H1 (cell line): ENCODE data around the gene ZW10. TPM values are rescaled to one million over a fixed set of nuclear protein-coding genes. Genes with fewer than 3 reads are reported as not detected.

Source experiments
- CTCF ChIA-PET: fragments of 300-600 bp; sonication (Branson Sonifier 250); formaldehyde crosslinking; loops from one replicate; lab custom pipeline; 2021; ENCODE audit not compliant: partially characterized antibody; lab: Charles Lee
- POLR2A ChIA-PET: fragments of 300-600 bp; sonication (Branson Sonifier 250); formaldehyde crosslinking; loops from one replicate; lab custom pipeline; 2021; ENCODE audit warnings: inconsistent platforms; ENCODE audit not compliant: partially characterized antibody; lab: Charles Lee
- DNase-seq, 2 experiments: peaks; one replicate each; pipeline versions ENCODE4 v3.0.0 to v3.0.0-alpha.2; 2010 to 2022; ENCODE audit warnings: low spot score in 2 of 2, low read depth in 1 of 2, mixed read lengths in 1 of 2
- FAIRE-seq: peaks from 2 replicates; lab custom pipeline; 2011; peaks lifted over from hg19 to GRCh38; lab: Jason Lieb, UNC
- H2AFZ ChIP-seq: 2 replicates; pipeline ENCODE4 v1.8.1; 2012; ENCODE audit warnings: low read length, inconsistent platforms
- H2AK5ac ChIP-seq: 2 replicates; pipeline ENCODE4 v1.6.1; 2013; ENCODE audit warnings: low read depth, low read length
- H2BK120ac ChIP-seq: replicated peaks from 2 replicates; pipeline ENCODE3; 2013; ENCODE audit warnings: low read depth, low read length, inconsistent platforms
- H2BK12ac ChIP-seq: 2 replicates; pipeline ENCODE4 v1.6.1; 2013; ENCODE audit warnings: low read depth, low read length
- H2BK15ac ChIP-seq: 2 replicates; pipeline ENCODE4 v1.6.1; 2013; ENCODE audit warnings: low read length
- H2BK20ac ChIP-seq: 2 replicates; pipeline ENCODE4 v1.6.1; 2013; ENCODE audit warnings: low read length
- H2BK5ac ChIP-seq: 2 replicates; pipeline ENCODE4 v1.6.1; 2013; ENCODE audit warnings: low read depth, low read length
- H3K14ac ChIP-seq: 2 replicates; pipeline ENCODE4 v1.6.1; 2013; ENCODE audit warnings: inconsistent platforms; ENCODE audit not compliant: insufficient read length
- H3K18ac ChIP-seq: 2 replicates; pipeline ENCODE4 v1.6.1; 2013; ENCODE audit warnings: low read length; ENCODE audit errors: extremely low read depth
- H3K23ac ChIP-seq: 2 replicates; pipeline ENCODE4 v1.6.1; 2013; ENCODE audit warnings: inconsistent platforms; ENCODE audit not compliant: insufficient read length
- H3K23me2 ChIP-seq: 2 replicates; pipeline ENCODE4 v1.6.1; 2013; ENCODE audit warnings: low read depth, low read length
- H3K27ac ChIP-seq: 2 replicates; pipeline ENCODE4 v1.6.1; 2011; ENCODE audit warnings: low read depth, low read length, inconsistent platforms
- H3K27me3 ChIP-seq, 4 experiments: replicated peaks in 1 of 4; 1 replicate in 1 of 4; 2 replicates in 3 of 4; pipeline versions ENCODE4 v1.6.1 to v1.8.1; 2011 to 2013; ENCODE audit warnings: low read length in 3 of 4, mild to moderate bottlenecking in 3 of 4, inconsistent platforms in 2 of 4, mixed read lengths in 2 of 4, moderate library complexity in 1 of 4; ENCODE audit not compliant: control insufficient read depth in 3 of 4, insufficient read depth in 3 of 4; ENCODE audit errors: extremely low read depth in 1 of 4
- H3K36me3 ChIP-seq, 4 experiments: 2 replicates each; pipeline versions ENCODE4 v1.6.1 to v1.8.1; 2011 to 2013; ENCODE audit warnings: mild to moderate bottlenecking in 4 of 4, low read length in 3 of 4, moderate library complexity in 2 of 4, control low read depth in 1 of 4, inconsistent platforms in 1 of 4; ENCODE audit not compliant: insufficient read depth in 4 of 4, control insufficient read depth in 2 of 4
- H3K4ac ChIP-seq: replicated peaks from 2 replicates; pipeline ENCODE3; 2013; ENCODE audit warnings: low read length, low read depth, mixed read lengths, inconsistent platforms; ENCODE audit not compliant: insufficient read length
- H3K4me1 ChIP-seq, 4 experiments: replicated peaks in 1 of 4; 1 replicate in 1 of 4; 2 replicates in 3 of 4; pipeline versions ENCODE4 v1.6.1 to v1.8.1; 2011 to 2013; ENCODE audit warnings: low read length in 3 of 4, inconsistent platforms in 2 of 4, mixed read lengths in 1 of 4; ENCODE audit not compliant: insufficient read depth in 4 of 4, control insufficient read depth in 3 of 4
- H3K4me2 ChIP-seq, 2 experiments: 2 replicates each; pipeline versions ENCODE4 v1.6.1 to v1.8.1; 2011 to 2013; ENCODE audit warnings: low read depth in 2 of 2, low read length in 2 of 2, control low read depth in 1 of 2, inconsistent platforms in 1 of 2, mild to moderate bottlenecking in 1 of 2; ENCODE audit not compliant: insufficient read depth in 1 of 2
- H3K4me3 ChIP-seq, 4 experiments: fragments of 200-600, 300-600 bp in 1 of 4; sonication (generic), shearing (Covaris generic), sonication (Bioruptor Twin) in 1 of 4; 2 replicates each; pipeline versions ENCODE4 v1.5.1 to v1.8.1; 2011 to 2016; ENCODE audit warnings: low read length in 4 of 4, low read depth in 3 of 4, control low read depth in 2 of 4, inconsistent platforms in 2 of 4, mild to moderate bottlenecking in 2 of 4, mixed read lengths in 1 of 4, moderate library complexity in 1 of 4; ENCODE audit not compliant: insufficient read depth in 2 of 4; ENCODE audit errors: extremely low read depth in 1 of 4
- H3K56ac ChIP-seq: replicated peaks from 2 replicates; pipeline ENCODE3; 2013; ENCODE audit warnings: low read depth, mild to moderate bottlenecking, mixed read lengths, low read length, inconsistent platforms; ENCODE audit not compliant: insufficient read length
- H3K79me1 ChIP-seq: 2 replicates; pipeline ENCODE4 v1.6.1; 2013; ENCODE audit warnings: low read depth, low read length, control low read depth
- H3K79me2 ChIP-seq, 2 experiments: 2 replicates each; pipeline versions ENCODE4 v1.6.1 to v1.8.1; 2012 to 2013; ENCODE audit warnings: low read length in 2 of 2, mild to moderate bottlenecking in 2 of 2, inconsistent platforms in 1 of 2; ENCODE audit not compliant: insufficient read depth in 2 of 2, control insufficient read depth in 1 of 2
- H3K9ac ChIP-seq, 4 experiments: replicated peaks in 1 of 4; 1 replicate in 1 of 4; 2 replicates in 3 of 4; pipeline versions ENCODE4 v1.6.1 to v1.8.1; 2011 to 2013; ENCODE audit warnings: low read depth in 3 of 4, low read length in 3 of 4, control low read depth in 2 of 4, mild to moderate bottlenecking in 2 of 4, moderate library complexity in 2 of 4, inconsistent platforms in 1 of 4; ENCODE audit errors: extremely low read depth in 1 of 4
- H3K9me3 ChIP-seq, 2 experiments: 2 replicates each; pipeline versions ENCODE4 v1.6.1 to v1.8.1; 2012 to 2013; ENCODE audit warnings: mild to moderate bottlenecking in 2 of 2, moderate library complexity in 2 of 2, control low read depth in 1 of 2, inconsistent platforms in 1 of 2, low read depth in 1 of 2, low read length in 1 of 2, mixed read lengths in 1 of 2; ENCODE audit not compliant: insufficient read depth in 2 of 2
- H4K20me1 ChIP-seq, 2 experiments: replicated peaks in 1 of 2; 2 replicates each; pipeline versions ENCODE3 to v1.8.1; 2011 to 2013; ENCODE audit warnings: inconsistent platforms in 2 of 2, low read length in 2 of 2, mild to moderate bottlenecking in 1 of 2; ENCODE audit not compliant: insufficient read depth in 2 of 2, control insufficient read depth in 1 of 2
- H4K5ac ChIP-seq: 2 replicates; pipeline ENCODE4 v1.6.1; 2013; ENCODE audit warnings: low read length, low read depth, mixed read lengths, inconsistent platforms; ENCODE audit not compliant: insufficient read length
- H4K8ac ChIP-seq: 2 replicates; pipeline ENCODE4 v1.8.0; 2013; ENCODE audit warnings: mild to moderate bottlenecking, moderate library complexity, low read length, inconsistent platforms; ENCODE audit not compliant: insufficient read depth; ENCODE audit errors: extremely low read depth
- H4K91ac ChIP-seq: replicated peaks from 2 replicates; pipeline ENCODE3; 2013; ENCODE audit warnings: low read length, mixed read lengths, inconsistent platforms; ENCODE audit not compliant: insufficient read length
- CBX8 ChIP-seq: fragments of 300-800, 300-1000 bp; sonication (generic); IDR thresholded peaks from 2 replicates; pipeline ENCODE4 v1.7.1; 2016; ENCODE audit warnings: low read depth, low read length, borderline replicate concordance
- CHD1 ChIP-seq: IDR thresholded peaks from 2 replicates; pipeline ENCODE4 v1.6.1; 2012; ENCODE audit warnings: low read depth, low read length, improper control_type of control experiment
- E2F6 ChIP-seq: IDR thresholded peaks from 2 replicates; pipeline ENCODE4 v1.6.1; 2012; ENCODE audit warnings: inconsistent platforms
- HDAC6 ChIP-seq: IDR thresholded peaks from one replicate; pipeline ENCODE4 v1.7.1; 2012; ENCODE audit warnings: low read depth, mild to moderate bottlenecking, inconsistent platforms, low read length, moderate library complexity
- JUND ChIP-seq: IDR thresholded peaks from 2 replicates; pipeline ENCODE4 v1.6.1; 2011; ENCODE audit warnings: mild to moderate bottlenecking, improper control_type of control experiment, low read length
- KDM5A ChIP-seq: fragments of 200-600 bp; IDR thresholded peaks from 2 replicates; pipeline ENCODE4 v1.7.1; 2012; ENCODE audit warnings: mild to moderate bottlenecking, low read length, inconsistent platforms, mixed read lengths
- MAFK ChIP-seq: IDR thresholded peaks from 2 replicates; pipeline ENCODE4 v1.6.1; 2012; ENCODE audit warnings: low read depth, mild to moderate bottlenecking, improper control_type of control experiment, low read length
- PHF8 ChIP-seq: fragments of 200-600 bp; sonication (generic); conservative IDR thresholded peaks from 2 replicates; pipeline ENCODE4 v1.7.1; 2012; ENCODE audit warnings: low read depth, mild to moderate bottlenecking, inconsistent platforms, low read length, moderate library complexity
- POLR2AphosphoS5 ChIP-seq: IDR thresholded peaks from 2 replicates; pipeline ENCODE4 v1.6.1; 2011; ENCODE audit warnings: low read depth, low read length
- RAD21 ChIP-seq, 2 experiments: IDR thresholded peaks in 1 of 2; conservative IDR thresholded peaks in 1 of 2; 2 replicates each; pipeline ENCODE4 v1.6.1; 2011; ENCODE audit warnings: low read depth in 2 of 2, low read length in 2 of 2, improper control_type of control experiment in 1 of 2, inconsistent platforms in 1 of 2, mild to moderate bottlenecking in 1 of 2, moderate library complexity in 1 of 2
- SIX5 ChIP-seq: IDR thresholded peaks from 2 replicates; pipeline ENCODE4 v1.6.1; 2011; ENCODE audit warnings: mild to moderate bottlenecking, low read depth, low read length
- TAF1 ChIP-seq: IDR thresholded peaks from 2 replicates; pipeline ENCODE4 v1.6.1; 2011; ENCODE audit warnings: mild to moderate bottlenecking, low read depth, low read length
- TBP ChIP-seq: IDR thresholded peaks from 2 replicates; pipeline ENCODE4 v1.6.1; 2011; ENCODE audit warnings: low read depth, low read length, improper control_type of control experiment
- TEAD4 ChIP-seq: IDR thresholded peaks from 2 replicates; pipeline ENCODE4 v1.6.1; 2012; ENCODE audit warnings: low read depth, low read length, inconsistent platforms, mixed read lengths
- YY1 ChIP-seq: IDR thresholded peaks from 2 replicates; pipeline ENCODE4 v1.6.1; 2011; ENCODE audit warnings: low read depth, mild to moderate bottlenecking, low read length
- WGBS, 2 experiments: shearing (Covaris generic) in 1 of 2; methylation state at CpG; one replicate each; pipeline versions ENCODE4 v1.1.6 to v1.1.7; 2013 to 2015; ENCODE audit warnings: low lambda C conversion rate in 2 of 2, mixed read lengths in 2 of 2, inconsistent platforms in 1 of 2, low coverage in 1 of 2, missing lambda C conversion rate in 1 of 2; ENCODE audit not compliant: insufficient replicate concordance in 2 of 2, insufficient coverage in 1 of 2, insufficient read length in 1 of 2; ENCODE audit errors: extremely low coverage in 1 of 2, missing lambda C conversion rate in 1 of 2; 5-methylcytosine and 5-hydroxymethylcytosine counted together
- polyA plus RNA-seq, 7 experiments: library from polyadenylated mRNA; depleted of rRNA in 3 of 7; stranded (reverse) in 5 of 7; unstranded in 2 of 7; fragments of >200 nt in 5 of 7; fragments of 200-250 nt in 2 of 7; gene quantifications; 1 replicate in 5 of 7; 2 replicates in 1 of 7; 4 replicates in 1 of 7; pipeline versions ENCODE4 v1.2.1 to v1.2.3, GENCODE V29; 2011 to 2013; ENCODE audit warnings: missing spikeins in 2 of 7, mixed read lengths in 2 of 7
- total RNA-seq: library from RNA; stranded (reverse); fragmentation: NEBNext Ultra II Directional; extraction: Animal tissue kit (Norgen Biotek cat#: 25700); gene quantifications from 2 replicates; pipeline ENCODE4 v1.2.1, GENCODE V29; 2021

The ZW10 gene
- total and polyA plus RNA-seq, 2 of the 8 experiments (the other 6 are each of a cell fraction or from before 2014, with no cell fraction given): 9.0 to 25.3 TPM

GRCh38 chr11:113694390-113694789 is 79.1 kb downstream of the ZW10 start:
- no peak for DNase-seq
- Histone ChIP-seq H3K4me1 (no peaks in the 10 kb centered on the region; a peak in 1 of 7 replicates), H3K18ac (no peak overlapping the region), H3K36me3 (no peaks in the 10 kb centered on the region), H2BK120ac (no peak overlapping the region), H3K4ac (no peak overlapping the region), H3K9me3 (no peaks in the 10 kb centered on the region), H4K20me1 (no peaks in the 10 kb centered on the region), H2AK5ac (no peak overlapping the region), H3K56ac (no peak overlapping the region), H3K23ac (no peak overlapping the region), H3K9ac (no peak overlapping the region), H2BK12ac (no peak overlapping the region), H3K23me2 (no peaks in the 10 kb centered on the region; the same call in 1 of the 2 replicates), H4K8ac (no peak overlapping the region), H2BK15ac (no peak overlapping the region), H3K79me2 (no peaks in the 10 kb centered on the region), H3K4me2 (no peak overlapping the region), H4K5ac (no peak overlapping the region), H2BK5ac (no peak overlapping the region), H2AFZ (no peak overlapping the region), H3K27ac (no peak overlapping the region), H3K4me3 (no peak overlapping the region), H3K14ac (no peak overlapping the region)
- no peak for FAIRE-seq
- CTCF ChIA-PET: interaction anchor here (1.0 kb wide), 1 partner anchor 155 kb away, joined by 5 read pairs; no protein-coding TSS in a partner anchor
- POLR2A ChIA-PET: no interaction called here
- WGBS, 2 experiments: 95% methylated on average over 9 of the region's 12 CpGs; no CpG with 5 or more reads in 1 of the 2 experiments
- no peak for TF ChIP-seq PHF8
- no peak for TF ChIP-seq KDM5A
- TF ChIP-seq CBX8: no peak
- TF ChIP-seq SIX5: no peak
- TF ChIP-seq TBP: no peak
- TF ChIP-seq MAFK: no peak
- no peak for TF ChIP-seq YY1
- TF ChIP-seq JUND: no peak
- TF ChIP-seq E2F6: no peak
- TF ChIP-seq TAF1: no peak
- TF ChIP-seq HDAC6: no peak
- TF ChIP-seq RAD21 (IDR thresholded peaks at IDR 0.05 in 1 of 2, conservative IDR thresholded peaks at IDR 0.05 in 1 of 2; ENCODE audit: low read depth in 2 of 2, low read length in 2 of 2): no peak
- TF ChIP-seq TEAD4: no peak
- TF ChIP-seq CHD1: no peak
- no peak for TF ChIP-seq POLR2AphosphoS5
- TF ChIP-seq, all 59 proteins: peak for 0
- Histone ChIP-seq H3K27me3 (no peaks in the 10 kb centered on the region), H4K91ac (no peak overlapping the region), H2BK20ac (no peak overlapping the region), H3K79me1 (no peaks in the 10 kb centered on the region)
